Amygdala (tissue), 56 donors: ENCODE results near the gene IFNL1.
"Not testable (repeated sequence)": the region's sequence is repeated elsewhere in the genome, so short reads cannot be mapped to it uniquely, and the experiment has no call there.

Source experiments
- DNase-seq, 56 donors: peaks; one replicate each; lab custom pipeline; 2025; lab: John Stamatoyannopoulos, UW

Gene IFNL1

DNA sequence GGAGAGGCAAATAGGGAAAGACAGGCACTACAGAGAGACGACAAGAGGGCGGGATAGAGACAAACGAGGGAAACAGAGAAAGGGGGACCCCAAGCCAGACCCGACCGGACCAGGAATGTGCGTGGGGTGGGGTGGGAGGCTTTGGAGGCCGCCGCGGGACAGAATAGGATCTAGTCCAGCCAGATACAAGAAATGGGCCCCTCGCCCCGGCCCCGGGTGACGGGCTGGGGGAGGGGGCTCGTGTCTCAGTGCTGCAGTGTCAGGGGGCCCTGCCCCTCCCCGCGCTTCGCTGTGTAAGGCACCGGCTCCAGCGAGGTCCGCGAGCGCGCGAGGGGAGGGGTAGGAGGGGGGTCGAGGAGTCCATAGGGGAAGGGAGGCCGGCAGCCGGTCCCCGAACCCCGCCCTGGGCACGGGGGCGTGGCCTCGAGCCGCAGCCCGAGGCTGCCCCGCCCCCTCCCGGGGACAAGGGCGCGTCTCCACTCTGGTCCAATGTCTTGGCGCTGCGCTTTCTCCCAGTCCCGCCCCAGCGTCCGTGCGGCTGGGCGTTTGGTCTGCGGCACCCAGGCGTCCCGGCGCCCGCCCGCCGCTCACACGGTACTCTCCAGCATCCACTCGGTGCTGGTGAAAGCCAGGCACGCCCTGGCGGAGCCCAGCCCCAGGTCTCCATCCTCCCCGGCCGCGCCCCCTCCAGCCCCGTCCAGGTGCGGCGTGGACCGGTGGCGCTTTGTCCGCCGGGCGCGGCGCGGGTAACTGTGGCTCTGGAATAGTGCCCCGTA, 11.0 kb downstream of the IFNL1 start:
- no peak for DNase-seq

DNA sequence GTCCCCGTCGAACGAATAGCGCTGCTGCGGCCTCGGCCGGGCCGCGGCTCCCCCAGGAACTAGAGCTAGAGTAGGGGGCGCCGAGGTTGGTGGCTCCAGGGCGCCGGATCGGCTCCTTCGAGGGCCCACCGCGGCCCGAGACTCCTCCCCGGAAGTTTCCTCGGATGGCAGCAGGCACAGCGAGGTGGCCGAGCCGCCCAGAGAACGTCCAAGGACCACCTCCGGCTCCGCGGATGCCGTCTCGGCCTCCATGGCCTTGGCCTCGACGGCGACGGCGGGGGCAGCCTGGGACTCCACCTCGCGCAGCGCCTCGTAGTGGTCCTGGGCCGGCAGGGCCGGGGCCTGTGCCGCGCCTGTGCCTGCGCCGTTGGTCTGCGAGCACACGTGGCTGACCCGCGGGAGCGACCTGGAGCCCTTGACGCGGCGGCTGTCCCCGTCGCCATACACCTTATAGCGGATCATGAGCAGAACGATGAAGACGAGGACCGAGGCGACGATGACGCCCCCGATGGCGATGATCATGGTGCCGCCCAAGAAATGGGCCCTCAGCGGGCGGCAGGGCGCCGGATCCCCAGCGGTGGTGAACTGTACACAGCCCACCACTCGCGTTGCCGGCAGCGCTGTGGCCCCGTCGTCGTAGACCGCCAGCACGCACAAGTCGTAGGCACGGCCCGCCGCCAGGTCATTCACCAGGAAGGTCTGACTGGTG, 11.8 kb downstream of the IFNL1 start:
- no peak for DNase-seq

DNA sequence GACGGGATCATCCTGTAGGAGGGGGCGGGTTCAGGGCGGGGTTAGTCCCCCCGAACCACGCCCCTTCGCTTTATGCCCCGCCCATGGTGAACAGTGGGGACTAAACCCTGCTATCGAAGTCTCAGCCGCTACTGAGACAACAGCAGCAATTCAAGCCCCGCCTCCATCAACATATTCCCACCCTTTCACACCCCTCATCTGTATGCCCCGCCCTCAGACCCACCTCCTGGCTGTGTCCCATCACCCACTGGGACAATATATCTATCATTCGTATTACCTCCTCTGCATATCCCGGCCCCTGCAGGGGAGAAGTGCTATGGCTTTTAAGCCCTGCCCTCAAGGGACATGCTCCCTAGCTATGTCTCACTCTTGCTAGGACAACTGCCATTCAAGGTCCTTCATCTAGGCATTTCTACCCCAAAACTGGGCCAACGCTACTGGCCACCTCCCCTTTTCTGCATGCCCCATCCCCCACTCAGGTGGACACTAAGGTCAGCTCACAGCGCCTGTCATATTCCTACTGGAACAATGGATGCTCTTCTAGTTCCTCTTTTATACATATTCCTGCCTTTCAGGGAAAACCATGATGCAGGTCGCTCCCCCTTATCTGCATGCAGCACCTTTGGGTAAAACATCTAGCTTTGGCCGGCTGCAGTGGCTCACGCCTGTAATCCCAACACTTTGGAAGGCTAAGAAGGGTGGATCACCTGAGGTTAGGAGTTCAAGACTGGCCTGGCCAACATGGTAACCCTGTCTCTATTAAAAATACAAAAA, 12.5 kb downstream of the IFNL1 start:
- DNase-seq: no peak

DNA sequence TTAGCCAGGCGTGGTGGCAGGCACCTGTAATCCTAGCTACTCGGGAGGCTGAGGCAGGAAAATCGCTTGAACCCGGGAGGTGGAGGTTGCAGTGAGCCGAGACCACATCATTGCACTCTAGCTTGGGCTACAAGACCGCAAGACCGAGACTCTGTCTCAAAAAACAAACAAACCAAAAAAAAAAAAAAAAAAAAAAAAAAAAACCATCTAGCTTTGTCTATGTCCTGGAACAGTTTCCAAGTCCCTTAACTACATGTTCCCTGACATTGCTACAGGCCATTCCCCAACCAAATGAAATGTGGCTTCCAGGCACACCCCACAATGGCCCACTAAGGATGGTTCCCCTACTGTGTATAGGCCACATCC, 13.1 kb downstream of the IFNL1 start:
- DNase-seq: not testable (repeated sequence)

- peak in 41 of 56 donors; percentile 6 to 75 (median 46) for DNase-seq
These were observed 14.5 kb downstream of the IFNL1 start for GRCh38 chr19:39310558-39311311.

GRCh38 chr19:39314016-39314728, 18.0 kb downstream of the IFNL1 start:
- no peak for DNase-seq

GRCh38 chr19:39315933-39316332, 19.7 kb downstream of the IFNL1 start:
- DNase-seq: no peak

GRCh38 chr19:39316627-39317321, 20.6 kb downstream of the IFNL1 start:
- no peak for DNase-seq

DNA sequence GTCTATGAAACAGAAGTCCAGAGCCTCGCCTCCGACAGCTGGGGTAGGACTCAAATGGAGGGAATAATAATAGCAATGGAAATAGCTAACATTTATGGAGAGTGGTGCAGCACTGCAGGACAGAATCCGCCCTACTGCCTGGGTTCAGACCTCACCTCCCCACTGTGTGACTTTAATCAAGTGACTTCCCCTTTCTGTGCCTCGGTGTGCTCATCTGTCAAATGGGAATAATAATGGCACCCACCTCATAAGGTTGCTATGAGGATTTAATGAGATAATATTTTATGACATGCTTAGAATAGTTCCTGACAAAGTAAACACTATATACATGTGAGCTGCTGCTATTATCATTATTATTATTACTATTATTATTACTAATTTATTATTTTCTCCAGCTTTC, 21.3 kb downstream of the IFNL1 start:
- DNase-seq: no peak

GRCh38 chr19:39318071-39318470, 21.9 kb downstream of the IFNL1 start:
- DNase-seq: no peak

GRCh38 chr19:39318690-39319089, 22.5 kb downstream of the IFNL1 start:
- DNase-seq: no peak

- peak in 1 of 56 donors; percentile 3 for DNase-seq
These were observed 23.1 kb downstream of the IFNL1 start for GRCh38 chr19:39319098-39319891.

- DNase-seq: peak in 2 of 56 donors; percentile 29 to 30
These were observed 23.7 kb downstream of the IFNL1 start for GRCh38 chr19:39319892-39320248.

DNA sequence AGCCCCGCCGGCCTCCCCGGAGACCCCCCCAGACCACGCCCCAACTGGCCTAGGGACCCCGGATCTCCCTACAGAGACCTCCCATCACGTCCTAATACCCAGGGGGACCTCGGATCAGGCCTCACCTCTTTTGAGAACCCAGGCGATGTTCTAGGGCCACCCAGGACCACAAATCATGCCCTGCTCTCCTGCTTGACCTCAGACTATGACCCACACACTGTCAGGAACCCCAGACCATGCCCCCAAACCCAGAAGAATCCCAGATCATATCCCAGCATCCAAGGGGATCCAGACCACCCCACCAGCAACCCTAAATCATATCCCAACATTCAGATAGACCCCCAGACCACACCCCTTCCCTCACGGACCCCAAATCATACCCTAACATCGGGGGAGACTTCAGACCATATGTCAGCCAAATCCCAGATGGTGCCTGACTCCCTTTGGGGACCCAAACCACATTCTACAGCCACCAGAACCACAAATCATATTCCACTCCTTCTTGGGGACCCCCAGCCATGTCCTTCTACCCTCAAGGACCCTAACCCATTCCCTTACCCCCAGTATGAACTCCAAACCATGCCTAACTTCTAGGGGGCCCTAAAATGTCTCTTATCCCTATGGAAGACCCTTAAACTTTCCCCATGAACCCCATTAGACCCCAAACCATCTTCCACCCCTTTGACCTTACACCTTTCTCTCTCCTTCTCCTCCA, 25.1 kb downstream of the IFNL1 start:
- no peak for DNase-seq

DNA sequence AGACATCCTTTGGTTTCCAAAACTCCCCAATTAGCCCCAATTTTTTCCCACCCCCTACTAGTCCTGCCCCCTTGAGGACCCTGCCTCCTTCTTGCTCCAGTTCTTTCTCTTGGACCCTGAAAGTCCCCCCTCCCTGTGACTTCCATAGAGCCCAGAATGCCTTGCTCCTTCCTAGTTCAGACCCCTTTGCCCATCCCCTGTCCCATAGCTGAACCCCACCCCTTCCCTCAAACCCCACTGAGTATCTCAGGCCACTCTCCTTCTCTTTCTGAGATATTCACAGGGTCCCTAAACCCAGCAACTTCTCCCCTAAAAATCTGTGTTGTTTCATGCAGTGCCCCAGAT, 25.6 kb downstream of the IFNL1 start:
- no peak for DNase-seq

DNA sequence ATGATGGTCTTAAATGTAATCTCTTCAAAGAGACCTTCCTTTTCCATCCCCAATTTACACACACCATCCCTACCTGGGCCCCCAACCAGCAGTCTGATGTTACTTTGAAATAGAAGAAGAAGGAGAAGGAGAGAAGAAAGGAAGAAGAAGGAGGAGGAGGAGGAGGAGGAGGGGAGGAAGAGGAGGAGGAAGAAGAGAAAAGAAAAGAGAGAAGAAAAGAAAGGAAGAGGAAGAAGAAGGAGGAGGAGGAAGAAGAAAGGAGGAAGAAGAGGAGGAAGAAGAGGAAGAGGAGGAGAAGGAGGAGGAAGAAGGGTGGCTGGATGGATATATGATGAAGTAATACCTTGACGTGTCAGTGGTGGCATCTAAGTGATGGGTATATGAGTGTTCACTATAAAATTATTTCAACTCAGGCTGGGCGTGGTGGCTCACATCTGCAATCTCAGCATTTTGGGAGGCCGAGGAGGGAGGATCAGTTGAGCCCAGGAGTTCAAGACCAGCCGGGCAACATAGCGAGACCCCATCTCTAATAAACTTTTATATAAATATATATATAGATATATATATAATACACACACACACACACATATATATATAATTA, 28.1 kb downstream of the IFNL1 start:
- no peak for DNase-seq

- DNase-seq: no peak
These were observed 29.8 kb downstream of the IFNL1 start for GRCh38 chr19:39325778-39326665.
